SK-MEL-5 (cell line): ENCODE data around the gene TNFRSF11A. TPM values are rescaled to one million over a fixed set of nuclear protein-coding genes. Genes with fewer than 3 reads are reported as not detected.

Experiments used
- DNase-seq: peaks from one replicate; pipeline ENCODE4 v3.0.0-alpha.2; 2016; ENCODE audit warnings: low read depth, low spot score
- in situ Hi-C: cut with HindIII; loops from 2 replicates; pipeline ENCODE4 v1.10.0; 2016; ENCODE audit warnings: low sequenced_read_pairs, high pct_unique_total_duplicates, low pct_unique_long_range_greater_than_20kb
- total RNA-seq: library from RNA; depleted of rRNA; stranded (reverse); fragments of >200 nt; shearing (Covaris generic); gene quantifications from 2 replicates; pipeline ENCODE4 v1.2.3, GENCODE V29; 2014

TNFRSF11A gene
- total RNA-seq, 1 experiment from 2014 or later = 3.0 TPM

- in situ Hi-C loops = no loop called here
- DNase-seq = no peak
Measured at GRCh38 chr18:62321201-62321600, 3.9 kb upstream of the TNFRSF11A start.

- in situ Hi-C loops = no loop called here
- no peak for DNase-seq
Measured at GRCh38 chr18:62323483-62324180, 1.5 kb upstream of the TNFRSF11A start.

GRCh38 chr18:62324181-62324828 is 805 bp upstream of the TNFRSF11A start:
- DNase-seq = no peak
- in situ Hi-C loops = no loop called here

DNA sequence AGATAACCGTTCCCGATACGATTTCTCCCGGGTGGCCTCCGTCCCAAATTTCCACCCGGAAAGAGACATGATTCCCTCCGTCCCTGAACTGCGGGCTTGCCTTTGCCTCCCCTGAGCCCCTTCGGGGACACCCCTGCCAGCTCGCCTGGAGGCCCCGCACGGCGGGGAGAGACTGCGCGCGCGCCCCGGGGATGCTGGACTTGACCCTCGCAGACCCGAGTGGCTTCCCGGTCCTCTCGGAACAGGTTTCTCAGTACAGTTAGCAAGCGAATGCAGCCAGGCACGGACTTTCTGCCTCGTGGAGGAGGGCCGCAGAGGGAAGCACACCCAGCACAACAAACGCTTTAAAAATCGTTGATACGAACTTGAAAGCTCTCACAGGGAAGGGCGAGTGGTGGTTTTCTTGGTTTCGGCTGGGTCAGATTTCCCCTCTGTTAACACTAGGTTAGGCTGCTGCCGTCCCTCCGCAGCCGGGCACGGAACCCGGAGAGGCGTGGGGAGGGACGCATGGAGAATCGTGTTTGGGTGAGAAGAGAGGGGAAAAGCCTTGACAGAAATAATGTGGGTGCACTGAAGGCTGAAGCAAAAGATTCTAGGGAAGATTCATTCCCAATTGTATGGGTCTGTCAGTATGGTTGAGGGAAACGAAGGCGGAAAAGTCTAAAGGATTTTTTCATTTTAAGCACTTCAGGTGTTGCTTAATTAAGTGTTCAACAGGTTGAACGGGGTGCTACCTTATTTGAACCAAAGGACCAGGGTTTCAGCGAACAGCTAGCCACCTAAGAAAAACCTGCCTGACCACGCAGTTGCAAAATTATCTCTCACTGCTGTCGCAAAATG is 916 bp downstream of the TNFRSF11A start:
- DNase-seq = no peak
- in situ Hi-C loops = no loop called here

DNA sequence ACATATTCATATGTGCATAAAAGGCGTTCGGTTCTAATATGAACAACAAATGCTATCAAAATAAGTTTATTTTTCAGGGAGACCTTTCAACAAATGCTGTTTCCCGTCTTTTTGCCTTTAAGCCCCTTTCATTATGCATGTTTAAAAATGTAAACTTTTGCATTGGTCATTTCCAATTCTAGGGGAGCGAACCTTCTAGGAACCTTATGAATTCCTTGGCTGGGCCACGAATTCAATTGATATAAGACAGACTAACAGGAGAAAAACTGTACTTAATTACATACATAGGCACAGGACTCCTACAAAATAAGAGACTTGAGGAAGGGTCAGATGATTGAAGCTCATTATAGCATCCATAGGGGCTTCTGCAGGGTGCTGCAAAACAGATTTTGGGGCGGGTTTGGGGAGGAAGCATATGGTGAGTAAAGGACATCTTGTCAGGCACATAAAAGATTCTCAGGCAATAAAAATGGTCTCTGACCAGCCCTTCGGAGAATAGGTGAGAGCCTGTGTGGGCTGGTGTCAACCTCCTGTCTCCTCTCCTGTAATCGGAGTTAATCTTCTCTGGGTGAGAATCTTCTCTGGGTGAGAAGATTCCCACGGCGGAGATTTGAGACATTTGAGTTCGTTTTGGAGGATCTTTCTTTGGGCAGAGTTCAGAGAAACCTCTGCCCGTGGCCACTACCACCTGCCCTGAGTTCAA is 1.7 kb downstream of the TNFRSF11A start:
- DNase-seq = no peak
- in situ Hi-C loops = no loop called here

GRCh38 chr18:62327977-62328376 is 2.9 kb downstream of the TNFRSF11A start:
- DNase-seq = no peak
- in situ Hi-C loops = no loop called here

DNA sequence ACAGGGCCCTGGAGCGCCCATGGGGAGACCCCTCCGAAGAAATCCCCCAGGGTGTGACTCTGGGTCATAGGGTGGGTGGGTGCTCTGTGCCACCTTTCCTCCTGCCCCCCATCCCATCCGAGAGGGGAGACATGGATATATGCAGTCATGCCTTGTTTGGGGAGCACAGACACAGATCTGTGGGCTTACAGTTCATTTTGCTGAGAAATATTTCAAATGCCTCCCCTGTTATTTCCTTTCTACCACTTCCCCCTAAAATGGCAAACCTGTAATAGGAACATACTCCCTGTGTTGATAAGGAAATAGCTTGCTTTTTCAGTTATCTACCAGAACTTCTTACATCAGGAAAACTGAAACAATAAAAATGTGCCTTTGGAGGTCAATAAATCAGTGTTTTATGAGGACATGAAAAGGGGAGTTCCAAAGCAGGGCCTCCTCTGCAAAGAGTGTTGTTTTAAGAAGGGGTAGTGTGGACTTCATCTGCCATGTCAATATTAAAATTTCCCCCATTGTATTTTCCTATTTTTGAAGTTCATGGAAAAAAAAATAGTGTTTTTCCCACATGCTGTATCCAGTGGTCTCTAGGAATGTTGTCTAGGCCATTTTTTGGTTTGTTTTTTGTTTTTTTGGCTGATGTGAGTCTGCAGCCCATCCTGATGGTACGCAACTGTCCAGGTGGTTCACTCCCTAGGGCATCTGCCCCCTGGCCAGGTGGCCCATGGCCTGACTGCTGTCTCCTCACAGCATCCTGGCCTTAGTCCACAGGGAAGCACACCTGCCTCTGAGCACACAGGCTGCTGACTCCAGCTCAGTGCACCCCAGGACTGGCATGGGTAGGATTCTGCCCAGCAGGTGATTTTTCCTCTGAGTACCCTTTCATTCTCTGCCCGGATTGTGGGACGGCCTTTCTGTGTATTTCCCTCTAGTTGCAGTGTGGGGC is 3.7 kb downstream of the TNFRSF11A start:
- in situ Hi-C loops = no loop called here
- no peak for DNase-seq

- in situ Hi-C loops = no loop called here
- no peak for DNase-seq
Measured at GRCh38 chr18:62329691-62330454, 4.8 kb downstream of the TNFRSF11A start.

- no peak for DNase-seq
- in situ Hi-C loops = no loop called here
Measured at GRCh38 chr18:62330650-62331049, 5.5 kb downstream of the TNFRSF11A start.

GRCh38 chr18:62331581-62332356 is 6.7 kb downstream of the TNFRSF11A start:
- no peak for DNase-seq
- in situ Hi-C loops = no loop called here

GRCh38 chr18:62332431-62332830 is 7.3 kb downstream of the TNFRSF11A start:
- no peak for DNase-seq
- in situ Hi-C loops = no loop called here

DNA sequence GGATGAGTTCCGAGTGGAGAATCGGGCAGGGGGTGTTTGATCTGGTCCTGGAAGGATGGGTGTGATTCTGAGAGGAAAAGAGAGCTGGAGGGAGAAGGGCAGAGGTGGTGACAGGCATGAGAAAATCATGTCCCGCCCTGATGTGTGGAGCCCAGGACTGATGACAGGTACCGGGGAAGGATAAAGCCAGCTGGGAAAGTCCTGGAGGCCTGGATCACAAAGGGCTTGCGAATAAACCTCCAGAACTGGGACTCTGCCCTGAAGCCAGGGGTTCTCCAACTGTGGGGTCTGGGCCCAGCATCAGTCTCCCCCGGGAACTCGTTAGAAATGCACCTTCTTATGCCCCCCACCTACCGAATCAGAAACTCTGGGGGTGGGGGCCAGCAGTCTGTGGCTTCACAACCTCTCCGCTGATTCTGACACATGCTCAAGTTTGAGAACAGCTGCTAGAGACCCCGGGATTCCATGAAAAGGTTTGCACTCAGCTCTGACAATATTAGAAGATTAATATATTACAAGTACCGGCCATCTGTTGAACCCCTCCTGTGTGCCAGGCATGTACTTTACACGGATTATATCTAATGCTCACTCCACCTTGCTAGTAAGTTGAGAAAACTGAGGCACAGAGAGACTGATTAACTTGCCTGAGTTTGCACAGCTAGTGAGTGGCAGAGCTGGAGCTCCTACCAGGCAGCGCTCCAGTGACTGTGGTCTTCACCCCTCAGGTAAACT is 8.0 kb downstream of the TNFRSF11A start:
- no peak for DNase-seq
- in situ Hi-C loops = no loop called here

GRCh38 chr18:62334120-62334519 is 9.0 kb downstream of the TNFRSF11A start:
- DNase-seq = no peak

DNA sequence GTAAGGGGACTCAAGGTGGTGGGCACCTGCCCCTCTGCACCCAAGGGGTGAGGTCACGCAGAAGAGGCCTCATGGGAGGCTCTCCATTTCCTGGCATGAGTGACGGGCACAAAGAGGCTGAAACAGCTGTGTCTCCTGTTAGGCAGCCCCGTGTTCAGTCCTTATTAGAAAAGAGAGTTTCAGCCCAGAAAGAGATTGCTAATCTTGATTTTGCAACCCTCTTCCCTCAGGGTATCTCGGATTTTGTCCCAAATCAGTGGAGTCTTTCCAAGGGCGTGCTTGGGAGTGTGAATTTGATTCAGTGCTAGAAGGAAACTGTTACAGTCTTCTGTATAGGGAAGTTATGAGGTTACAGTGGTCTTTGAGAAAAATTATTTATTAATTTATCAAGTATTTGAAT is 10.4 kb downstream of the TNFRSF11A start:
- DNase-seq = no peak
- in situ Hi-C loops = no loop called here

More at GRCh38 chr18:62334120-62334519, 9.0 kb downstream of the TNFRSF11A start:
- in situ Hi-C loops = no loop called here

DNA sequence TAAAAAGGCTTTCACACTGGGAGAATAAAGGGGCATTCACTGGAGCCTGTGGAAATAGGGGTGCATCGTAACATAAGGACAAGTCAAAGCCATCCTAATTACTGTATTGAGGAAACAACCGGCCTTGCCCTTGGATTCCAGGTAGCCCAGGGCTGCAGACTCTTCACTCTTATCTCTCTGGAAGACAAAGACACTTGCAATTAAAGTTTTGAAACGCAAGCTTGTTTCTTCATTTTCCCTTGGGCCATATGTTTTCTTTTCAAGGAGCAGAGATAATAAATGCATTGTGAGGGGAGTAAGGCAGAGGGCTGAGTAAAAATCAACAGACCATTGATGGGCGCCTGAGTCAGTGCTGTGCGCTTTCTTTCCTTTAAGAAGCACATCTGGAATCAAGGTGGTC is 11.5 kb downstream of the TNFRSF11A start:
- peak; percentile 90 for DNase-seq
- in situ Hi-C loops = no loop called here
